Activated T-cell treated with anti-CD3 and anti-CD28 coated beads for 4 hours (primary cell): ENCODE data around the gene LRP1.
A peak's percentile ranks its signal among the peaks of the same experiment; 100 is the strongest.

Experiments
- DNase-seq: peaks from one replicate; pipeline ENCODE4 v3.0.0-alpha.2; 2020

Gene LRP1

DNA sequence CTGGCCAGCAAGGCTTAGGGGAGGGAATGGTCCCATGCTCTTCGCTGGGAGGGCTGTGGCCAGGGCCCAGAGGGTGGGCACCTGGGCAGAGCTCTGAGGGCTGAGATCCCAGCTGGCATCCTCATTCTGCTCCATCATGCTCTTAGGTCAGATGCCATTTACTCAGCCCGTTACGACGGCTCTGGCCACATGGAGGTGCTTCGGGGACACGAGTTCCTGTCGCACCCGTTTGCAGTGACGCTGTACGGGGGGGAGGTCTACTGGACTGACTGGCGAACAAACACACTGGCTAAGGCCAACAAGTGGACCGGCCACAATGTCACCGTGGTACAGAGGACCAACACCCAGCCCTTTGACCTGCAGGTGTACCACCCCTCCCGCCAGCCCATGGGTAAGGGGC, 49.9 kb downstream of the LRP1 start:
- no peak for DNase-seq

DNA sequence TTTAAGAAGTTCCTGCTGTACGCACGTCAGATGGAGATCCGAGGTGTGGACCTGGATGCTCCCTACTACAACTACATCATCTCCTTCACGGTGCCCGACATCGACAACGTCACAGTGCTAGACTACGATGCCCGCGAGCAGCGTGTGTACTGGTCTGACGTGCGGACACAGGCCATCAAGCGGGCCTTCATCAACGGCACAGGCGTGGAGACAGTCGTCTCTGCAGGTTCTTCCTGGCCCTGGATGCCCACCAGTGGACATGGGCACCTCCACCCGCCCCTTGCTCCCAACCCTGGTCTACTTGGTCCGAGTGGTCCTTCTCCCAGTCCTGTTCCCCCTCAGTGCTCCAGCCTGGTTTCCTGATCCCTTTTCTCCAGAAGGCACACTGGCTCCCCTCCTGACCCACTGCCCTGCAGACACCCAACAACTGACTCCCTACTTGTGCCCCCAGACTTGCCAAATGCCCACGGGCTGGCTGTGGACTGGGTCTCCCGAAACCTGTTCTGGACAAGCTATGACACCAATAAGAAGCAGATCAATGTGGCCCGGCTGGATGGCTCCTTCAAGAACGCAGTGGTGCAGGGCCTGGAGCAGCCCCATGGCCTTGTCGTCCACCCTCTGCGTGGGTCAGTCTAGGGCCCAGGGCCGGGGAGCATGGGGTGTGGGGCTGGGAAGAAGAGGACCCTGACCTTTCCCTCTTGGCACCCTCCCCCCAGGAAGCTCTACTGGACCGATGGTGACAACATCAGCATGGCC, 51.2 kb downstream of the LRP1 start:
- DNase-seq = no peak

DNA sequence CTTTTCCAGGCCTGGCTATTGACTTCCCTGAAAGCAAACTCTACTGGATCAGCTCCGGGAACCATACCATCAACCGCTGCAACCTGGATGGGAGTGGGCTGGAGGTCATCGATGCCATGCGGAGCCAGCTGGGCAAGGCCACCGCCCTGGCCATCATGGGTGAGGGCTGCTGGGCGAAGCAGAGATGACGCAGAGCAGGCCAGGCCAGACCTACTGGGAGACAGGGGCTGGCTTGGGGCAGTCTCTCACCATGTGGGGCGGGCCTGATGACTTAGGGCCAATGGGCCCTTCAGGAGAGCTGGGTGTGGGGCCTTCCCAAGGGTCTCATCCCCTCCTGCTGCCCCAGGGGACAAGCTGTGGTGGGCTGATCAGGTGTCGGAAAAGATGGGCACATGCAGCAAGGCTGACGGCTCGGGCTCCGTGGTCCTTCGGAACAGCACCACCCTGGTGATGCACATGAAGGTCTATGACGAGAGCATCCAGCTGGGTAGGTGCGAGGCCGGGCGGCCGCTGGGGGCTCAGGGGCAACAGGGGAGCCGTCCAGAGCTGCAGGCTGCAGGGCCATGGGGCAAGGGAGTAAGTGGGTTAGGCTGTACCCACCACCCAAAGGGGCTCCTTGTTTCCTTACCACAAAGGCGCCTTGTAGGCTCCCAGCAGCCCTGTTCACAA, 52.2 kb downstream of the LRP1 start:
- DNase-seq = no peak

DNA sequence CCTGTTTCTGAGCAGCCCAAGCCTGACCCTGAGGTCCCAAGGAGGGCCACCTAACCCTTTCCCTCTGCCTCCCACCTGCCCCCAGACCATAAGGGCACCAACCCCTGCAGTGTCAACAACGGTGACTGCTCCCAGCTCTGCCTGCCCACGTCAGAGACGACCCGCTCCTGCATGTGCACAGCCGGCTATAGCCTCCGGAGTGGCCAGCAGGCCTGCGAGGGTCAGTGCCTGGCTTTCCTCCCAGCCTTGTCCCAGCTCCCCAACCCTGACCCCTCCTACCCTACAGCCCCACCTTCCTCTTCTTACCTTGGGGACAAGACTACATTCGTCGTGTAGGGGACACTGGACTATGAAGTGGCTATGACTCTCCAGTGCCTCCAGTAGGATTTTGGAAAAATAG, 52.8 kb downstream of the LRP1 start:
- no peak for DNase-seq

DNA sequence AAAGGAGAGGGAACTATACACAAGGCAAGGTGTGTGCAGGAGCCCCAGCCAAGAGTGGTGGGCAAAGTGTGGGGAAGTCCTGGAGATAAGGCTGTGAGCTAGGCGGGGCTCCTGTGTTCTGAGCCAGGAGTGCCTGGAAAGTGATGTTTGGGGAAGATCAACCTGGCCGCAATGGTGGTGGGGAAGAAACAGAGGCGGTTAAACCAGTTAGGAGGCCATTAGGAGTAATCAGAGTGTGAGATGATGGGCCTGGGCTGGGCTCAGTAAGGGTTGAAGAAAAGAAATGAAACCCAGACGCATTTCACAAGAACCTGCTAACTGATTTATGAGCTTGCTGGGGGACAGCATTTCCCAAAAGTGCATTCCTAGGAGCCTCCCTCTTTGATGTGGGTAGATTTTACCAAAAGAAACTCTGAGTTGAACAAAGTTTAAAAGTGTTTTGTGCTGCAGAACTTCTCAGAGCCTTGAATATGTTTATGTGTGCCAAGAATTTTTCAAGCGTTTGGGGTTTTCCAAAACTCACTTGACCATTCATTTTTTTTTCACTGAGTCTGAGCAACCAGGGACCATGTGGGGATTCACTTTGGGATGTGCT, 53.4 kb downstream of the LRP1 start:
- no peak for DNase-seq

DNA sequence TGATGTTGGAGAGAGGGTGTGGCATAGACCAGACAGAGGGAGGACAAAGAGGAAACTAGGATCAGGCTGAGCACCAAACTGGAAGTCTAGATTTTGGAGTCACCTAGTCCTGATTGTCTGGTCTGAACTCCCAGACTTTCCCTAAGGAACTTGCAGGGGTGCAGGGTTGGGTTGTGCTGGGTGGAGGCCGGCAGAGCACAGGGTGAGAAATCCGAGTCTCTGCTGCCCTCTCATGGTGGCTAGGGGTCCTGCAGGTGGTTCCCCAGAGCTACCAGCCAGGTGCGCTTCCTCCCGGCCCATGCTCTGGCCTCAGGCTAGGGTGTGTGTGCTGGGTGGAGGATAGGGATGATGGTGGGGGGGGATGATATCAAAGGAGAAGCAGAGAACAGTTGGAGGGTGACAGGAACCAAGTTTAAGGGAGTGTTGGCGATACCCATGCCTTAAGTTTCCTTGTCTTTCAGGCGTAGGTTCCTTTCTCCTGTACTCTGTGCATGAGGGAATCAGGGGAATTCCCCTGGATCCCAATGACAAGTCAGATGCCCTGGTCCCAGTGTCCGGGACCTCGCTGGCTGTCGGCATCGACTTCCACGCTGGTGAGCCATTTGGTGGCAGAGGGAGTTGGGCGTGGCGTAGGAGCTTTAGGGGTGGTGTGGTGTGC, 54.8 kb downstream of the LRP1 start:
- peak; percentile 77 for DNase-seq

DNA sequence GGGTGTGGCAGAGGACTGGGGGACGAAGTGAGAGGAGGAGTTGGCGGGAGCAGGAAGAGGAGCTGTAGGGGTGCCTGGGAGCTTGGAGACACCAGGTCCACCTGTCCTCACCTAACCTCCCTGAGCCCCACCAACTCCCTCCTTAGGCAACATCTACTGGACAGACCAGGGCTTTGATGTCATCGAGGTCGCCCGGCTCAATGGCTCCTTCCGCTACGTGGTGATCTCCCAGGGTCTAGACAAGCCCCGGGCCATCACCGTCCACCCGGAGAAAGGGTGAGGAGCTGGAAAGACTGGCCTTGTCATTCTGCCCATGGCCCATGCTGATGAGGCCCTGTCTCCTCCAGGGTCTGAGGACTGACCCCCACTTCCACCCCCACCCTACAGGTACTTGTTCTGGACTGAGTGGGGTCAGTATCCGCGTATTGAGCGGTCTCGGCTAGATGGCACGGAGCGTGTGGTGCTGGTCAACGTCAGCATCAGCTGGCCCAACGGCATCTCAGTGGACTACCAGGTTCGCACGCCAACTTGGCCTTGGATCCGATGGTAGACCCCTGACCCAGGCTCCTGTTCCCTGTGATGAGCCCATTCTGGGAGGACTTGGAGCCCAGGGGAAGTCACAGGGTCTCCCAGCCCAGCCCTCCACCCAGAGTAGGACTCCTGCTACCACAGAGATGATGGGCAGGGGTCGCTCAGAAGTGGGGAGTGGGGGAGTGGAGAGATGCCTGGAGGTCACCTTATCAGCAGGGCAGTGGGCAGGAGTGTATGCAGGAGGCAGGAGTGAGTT, 55.8 kb downstream of the LRP1 start:
- DNase-seq = no peak

DNA sequence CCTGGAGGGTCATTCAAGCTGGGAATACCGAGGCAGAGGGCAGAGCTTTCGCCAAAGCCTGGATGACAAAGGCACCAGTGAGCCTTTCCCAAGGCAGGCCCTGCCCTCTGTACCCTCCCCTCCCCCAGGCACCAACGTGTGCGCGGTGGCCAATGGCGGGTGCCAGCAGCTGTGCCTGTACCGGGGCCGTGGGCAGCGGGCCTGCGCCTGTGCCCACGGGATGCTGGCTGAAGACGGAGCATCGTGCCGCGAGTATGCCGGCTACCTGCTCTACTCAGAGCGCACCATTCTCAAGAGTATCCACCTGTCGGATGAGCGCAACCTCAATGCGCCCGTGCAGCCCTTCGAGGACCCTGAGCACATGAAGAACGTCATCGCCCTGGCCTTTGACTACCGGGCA, 57.1 kb downstream of the LRP1 start:
- DNase-seq = no peak

DNA sequence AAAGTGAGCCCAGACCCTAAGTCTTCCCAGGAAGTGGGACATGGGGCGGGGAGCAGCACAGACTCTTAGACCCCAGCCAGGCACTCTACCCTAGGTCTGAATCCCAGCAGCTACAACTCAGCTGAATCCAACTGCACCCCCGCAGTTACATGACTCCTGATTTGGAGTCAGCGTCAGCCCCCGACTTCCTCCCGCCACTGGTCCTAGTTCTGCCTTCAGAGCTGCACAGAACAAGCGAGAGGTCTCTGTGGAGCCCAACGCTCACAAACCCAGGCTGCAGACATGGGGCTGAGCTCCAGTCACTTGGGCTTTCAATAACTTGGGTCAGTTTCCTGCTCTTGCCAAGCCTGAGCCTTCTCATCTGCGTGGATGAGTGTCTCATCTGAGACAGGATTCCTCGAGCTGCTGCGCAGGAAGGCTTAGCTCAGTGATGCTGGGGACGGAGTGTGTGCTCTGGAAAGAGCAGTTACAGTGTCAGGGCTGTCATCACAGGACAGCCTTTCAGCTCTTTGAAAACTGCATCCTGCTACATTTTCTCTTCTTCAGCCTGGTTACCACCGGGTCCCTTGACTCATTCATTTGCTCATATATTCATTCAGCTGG, 57.7 kb downstream of the LRP1 start:
- no peak for DNase-seq

DNA sequence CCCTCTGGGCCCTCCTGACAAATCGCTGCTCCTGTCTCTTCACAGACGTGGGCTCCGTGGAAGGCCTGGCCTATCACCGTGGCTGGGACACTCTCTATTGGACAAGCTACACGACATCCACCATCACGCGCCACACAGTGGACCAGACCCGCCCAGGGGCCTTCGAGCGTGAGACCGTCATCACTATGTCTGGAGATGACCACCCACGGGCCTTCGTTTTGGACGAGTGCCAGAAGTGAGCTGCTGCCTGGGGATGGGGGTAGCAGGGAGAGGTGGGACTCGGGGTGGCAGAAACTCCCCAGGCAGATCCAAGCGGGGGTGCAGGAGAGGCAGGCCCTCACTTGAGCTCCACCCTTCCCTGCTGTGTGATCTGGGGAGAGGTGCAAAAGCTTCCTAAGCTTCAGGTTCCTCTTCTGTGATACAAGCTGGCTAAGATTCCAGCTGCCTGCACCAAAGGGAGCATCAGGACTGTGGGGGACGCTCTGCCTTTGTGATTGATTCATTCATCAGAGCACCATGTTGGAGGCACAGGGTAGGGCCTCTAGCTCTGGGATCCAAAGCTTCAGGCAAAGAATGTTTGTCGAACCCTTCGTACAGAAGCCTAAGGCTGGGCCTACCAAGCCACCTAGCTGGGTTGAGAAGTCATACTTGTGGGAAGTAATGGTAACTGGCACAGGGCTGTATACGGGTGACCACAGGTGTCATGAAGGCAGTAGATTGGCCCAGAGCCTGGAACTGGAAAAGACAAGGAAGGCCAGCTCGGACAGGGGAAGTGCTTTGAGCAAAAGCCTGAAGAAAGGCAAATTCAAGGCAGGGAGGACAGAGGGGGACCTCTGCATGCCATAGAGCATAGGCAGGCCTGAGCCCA, 59.2 kb downstream of the LRP1 start:
- no peak for DNase-seq

DNA sequence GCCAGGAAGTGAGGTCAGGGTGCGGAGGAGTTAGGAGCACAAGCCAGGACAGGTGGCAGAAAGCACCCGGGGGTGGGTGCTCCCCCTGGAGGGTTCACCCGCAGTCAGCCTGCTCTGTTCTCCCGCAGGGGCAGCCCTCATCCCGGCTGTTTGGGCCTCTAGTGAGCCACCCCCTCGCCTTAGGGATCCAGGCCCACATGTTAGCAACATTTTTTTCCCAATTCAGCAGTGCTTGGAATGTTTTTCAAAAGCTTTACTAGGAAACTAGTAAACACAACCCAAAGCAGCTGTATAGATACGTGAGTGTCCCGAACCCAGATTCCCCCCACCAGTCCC, 59.8 kb downstream of the LRP1 start:
- DNase-seq = no peak

DNA sequence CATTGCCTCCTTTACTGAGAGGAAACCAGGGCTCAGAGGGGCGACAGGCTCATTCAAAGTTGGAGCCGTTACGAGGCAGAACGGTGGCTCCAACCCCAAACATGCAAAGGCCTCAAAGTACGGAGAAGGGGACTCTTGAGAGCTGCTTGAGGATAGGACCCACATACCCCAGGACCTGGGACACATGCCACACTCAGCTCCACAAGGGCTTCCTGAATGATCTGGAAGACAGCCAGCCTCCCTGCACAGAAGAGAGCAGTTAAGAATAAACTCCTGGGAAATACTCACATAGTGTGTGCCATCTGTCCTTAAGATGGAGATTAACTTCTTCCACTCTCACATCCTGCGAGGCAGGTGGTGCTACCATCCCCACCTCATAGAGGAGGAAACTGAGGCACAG, 61.8 kb downstream of the LRP1 start:
- no peak for DNase-seq

DNA sequence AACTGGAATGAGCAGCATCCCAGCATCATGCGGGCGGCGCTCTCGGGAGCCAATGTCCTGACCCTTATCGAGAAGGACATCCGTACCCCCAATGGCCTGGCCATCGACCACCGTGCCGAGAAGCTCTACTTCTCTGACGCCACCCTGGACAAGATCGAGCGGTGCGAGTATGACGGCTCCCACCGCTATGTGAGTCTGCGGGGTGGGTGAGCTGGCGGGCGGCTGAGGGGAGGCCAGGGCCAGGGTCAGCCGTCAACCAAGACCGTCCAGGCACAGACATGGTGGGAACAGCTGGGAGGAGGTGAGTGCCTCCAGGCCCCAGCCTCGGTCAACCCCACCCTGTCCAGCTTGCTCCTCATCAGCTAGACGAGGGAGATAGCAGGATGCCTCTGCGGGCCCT, 62.5 kb downstream of the LRP1 start:
- DNase-seq = no peak

DNA sequence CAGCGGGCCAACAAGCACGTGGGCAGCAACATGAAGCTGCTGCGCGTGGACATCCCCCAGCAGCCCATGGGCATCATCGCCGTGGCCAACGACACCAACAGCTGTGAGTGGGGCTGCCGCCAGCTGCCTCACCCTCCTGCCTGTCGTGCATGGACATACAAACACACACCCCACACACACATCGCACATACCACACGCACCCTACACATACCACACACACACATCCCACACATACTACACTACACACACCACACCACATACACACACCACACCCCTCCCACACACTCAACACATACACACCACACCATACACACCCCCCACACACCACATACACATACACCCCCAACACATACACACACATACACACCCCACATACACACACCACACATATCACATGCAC, 63.1 kb downstream of the LRP1 start:
- no peak for DNase-seq

DNA sequence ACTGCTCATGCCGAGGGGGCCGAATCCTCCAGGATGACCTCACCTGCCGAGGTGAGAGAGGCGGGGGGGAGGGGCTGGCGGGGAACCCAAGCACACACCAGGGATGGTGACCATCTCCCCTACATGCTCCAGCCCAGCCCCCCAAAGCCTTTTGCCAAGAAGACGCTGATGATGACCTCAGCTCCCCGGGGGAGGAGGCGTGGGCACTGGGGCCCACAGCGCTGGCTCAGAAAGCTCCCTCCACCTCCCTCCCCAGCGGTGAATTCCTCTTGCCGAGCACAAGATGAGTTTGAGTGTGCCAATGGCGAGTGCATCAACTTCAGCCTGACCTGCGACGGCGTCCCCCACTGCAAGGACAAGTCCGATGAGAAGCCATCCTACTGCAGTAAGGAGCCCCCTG, 64.6 kb downstream of the LRP1 start:
- DNase-seq = no peak

DNA sequence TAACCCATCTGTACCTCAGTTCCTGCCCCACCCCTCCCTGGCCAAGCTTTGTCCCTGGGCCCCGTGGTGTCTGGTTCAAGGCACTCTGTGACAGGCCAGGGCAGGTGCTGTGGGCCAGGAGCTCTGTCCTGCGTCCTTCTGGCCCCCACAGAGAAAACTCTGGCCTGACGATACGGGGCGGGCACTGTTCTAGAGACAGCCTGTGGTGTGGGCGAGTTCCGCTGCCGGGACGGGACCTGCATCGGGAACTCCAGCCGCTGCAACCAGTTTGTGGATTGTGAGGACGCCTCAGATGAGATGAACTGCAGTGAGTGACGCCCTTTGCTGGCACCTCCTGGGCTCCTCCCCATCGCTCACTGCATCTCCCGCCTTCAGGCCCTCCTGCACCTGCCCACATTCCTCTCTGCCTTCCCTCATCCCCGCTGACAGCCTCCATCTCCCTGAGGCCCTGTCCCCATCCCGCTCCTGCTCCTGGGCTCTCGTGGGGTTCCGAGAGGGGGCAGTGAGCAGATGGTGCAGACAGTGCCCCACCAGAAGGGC, 65.5 kb downstream of the LRP1 start:
- DNase-seq = no peak

DNA sequence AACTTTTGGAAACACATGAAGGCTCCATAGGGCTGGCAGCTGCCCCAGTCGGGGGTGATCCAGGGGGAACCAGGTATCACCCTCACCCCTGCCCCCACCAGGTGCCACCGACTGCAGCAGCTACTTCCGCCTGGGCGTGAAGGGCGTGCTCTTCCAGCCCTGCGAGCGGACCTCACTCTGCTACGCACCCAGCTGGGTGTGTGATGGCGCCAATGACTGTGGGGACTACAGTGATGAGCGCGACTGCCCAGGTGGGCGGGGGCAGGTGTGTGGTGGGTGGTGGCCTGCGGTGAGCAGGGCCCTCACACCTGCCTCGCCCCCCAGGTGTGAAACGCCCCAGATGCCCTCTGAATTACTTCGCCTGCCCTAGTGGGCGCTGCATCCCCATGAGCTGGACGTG, 66.0 kb downstream of the LRP1 start:
- DNase-seq = no peak

DNA sequence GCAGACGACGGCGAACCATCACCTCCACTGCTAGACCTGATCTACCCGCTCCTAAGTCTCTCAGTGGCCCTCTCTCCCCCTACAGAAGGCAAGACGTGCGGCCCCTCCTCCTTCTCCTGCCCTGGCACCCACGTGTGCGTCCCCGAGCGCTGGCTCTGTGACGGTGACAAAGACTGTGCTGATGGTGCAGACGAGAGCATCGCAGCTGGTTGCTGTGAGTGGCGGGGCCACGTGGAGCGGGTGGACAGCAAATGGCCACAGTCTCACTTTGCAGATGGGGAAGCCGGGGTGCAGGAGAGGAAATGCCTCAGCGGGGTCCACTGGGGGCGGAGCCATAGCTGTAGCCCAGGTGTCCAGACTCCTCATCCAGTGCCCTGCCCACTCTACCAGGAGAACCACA, 66.9 kb downstream of the LRP1 start:
- no peak for DNase-seq

DNA sequence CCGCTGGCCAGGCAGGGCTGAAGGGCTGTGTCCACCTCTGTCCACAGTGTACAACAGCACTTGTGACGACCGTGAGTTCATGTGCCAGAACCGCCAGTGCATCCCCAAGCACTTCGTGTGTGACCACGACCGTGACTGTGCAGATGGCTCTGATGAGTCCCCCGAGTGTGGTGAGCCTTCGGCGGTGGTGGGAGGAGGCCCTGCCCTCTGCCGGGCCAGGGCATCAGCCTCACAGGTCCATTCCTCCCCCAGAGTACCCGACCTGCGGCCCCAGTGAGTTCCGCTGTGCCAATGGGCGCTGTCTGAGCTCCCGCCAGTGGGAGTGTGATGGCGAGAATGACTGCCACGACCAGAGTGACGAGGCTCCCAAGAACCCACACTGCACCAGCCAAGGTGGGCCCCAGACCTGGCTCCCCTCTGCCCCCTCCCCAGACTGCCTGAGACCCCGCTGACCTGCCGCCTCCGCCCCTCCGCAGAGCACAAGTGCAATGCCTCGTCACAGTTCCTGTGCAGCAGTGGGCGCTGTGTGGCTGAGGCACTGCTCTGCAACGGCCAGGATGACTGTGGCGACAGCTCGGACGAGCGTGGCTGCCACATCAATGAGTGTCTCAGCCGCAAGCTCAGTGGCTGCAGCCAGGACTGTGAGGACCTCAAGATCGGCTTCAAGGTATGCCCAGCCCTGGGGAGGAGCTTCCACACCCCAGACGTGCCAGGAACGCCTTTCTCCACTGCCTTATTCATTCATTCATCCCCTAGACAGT, 67.5 kb downstream of the LRP1 start:
- no peak for DNase-seq

DNA sequence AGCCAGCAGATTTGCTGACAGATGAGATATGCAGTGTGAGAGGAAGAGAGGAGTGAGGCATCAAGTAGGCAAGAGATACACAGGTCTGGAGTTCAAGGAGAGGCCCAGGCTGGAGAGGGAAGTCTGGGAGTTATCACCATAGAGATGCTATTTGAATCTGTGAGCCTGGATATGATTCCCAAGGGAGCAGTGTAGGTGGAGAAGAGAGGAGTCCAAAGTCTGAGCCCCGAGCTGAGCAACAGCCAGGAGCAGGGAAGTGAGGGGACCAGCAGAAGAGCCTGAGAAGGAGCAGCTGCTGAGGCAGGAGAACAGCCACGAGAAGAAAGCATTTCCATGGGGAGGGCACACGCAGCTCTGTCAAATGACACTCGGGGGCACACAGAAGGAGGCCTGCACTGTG, 68.2 kb downstream of the LRP1 start:
- no peak for DNase-seq

DNA sequence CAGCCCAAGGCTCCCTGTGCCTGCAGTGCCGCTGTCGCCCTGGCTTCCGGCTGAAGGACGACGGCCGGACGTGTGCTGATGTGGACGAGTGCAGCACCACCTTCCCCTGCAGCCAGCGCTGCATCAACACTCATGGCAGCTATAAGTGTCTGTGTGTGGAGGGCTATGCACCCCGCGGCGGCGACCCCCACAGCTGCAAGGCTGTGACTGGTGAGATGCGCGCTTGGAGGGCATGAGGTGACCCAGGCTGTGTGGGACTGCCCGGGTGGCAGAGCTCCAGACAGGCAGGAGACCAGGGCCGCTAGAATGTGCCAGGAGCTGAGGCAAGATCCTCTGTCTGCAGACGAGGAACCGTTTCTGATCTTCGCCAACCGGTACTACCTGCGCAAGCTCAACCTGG, 68.7 kb downstream of the LRP1 start:
- no peak for DNase-seq
